ENCODE measurements around the gene URM1. TPM values are rescaled to one million over a fixed set of nuclear protein-coding genes. Genes with fewer than 3 reads are reported as not detected.

The URM1 gene
- total RNA-seq, 2 experiments from 2014 or later: 28.4 to 28.8 TPM

DNA sequence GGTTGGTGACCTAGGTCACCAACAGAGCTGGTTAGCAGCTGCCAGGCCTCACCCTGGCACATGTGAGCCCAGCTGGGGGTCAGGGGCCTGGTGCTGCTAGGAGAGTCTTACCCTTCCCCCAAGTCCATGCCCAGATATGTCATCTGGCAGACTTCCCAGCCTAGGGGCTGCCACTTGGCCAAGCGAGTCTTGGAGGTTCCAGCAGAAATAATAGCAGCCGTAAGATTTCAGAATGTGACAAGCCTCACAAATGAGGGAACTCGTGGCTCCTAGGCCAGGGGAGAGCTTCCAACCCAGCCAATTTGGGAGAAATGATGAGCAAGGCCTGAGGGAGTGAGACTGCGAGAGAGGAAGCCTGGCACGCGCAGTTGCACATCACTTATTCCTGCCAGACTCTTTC is 11.1 kb downstream of the URM1 start:
- Mint-ChIP-seq H3K27me3 (no peaks in the 10 kb centered on the region), H3K9me3 (no peaks in the 10 kb centered on the region), H3K4me1 (ENCODE audit: low read depth) (no peaks in the 10 kb centered on the region), H3K4me3 (no peak overlapping the region), H3K36me3 (ENCODE audit: low read depth) (peaks cover 61% of the 10 kb centered on the region), H3K27ac (no peak overlapping the region)
- no peak for DNase-seq
- ATAC-seq (ENCODE audit: poor library complexity): no peak
- H3K4me3 ChIP-seq (ENCODE audit: low read length): no peak overlapping the region
- ChIA-PET POLR2A (no interaction called here), CTCF (no interaction called here)
- peaks cover 79% of the 10 kb centered on the region for H3K36me3 ChIP-seq (ENCODE audit: insufficient read depth, low read length)
- no peak for TF ChIP-seq CTCF (IDR thresholded peaks at IDR 0.05)
- intact Hi-C loops (cut with DNase I, micrococcal nuclease): no loop called here
- no peaks in the 10 kb centered on the region for H3K27me3 ChIP-seq (ENCODE audit: control insufficient read depth in 1 of 2, insufficient read depth in 2 of 2, low read length in 2 of 2)
- no peaks in the 10 kb centered on the region for H3K4me1 ChIP-seq (ENCODE audit: insufficient read depth, low read length)
- no peaks in the 10 kb centered on the region for H3K9me3 ChIP-seq (ENCODE audit: control insufficient read depth in 1 of 2, insufficient read depth in 1 of 2, low read length in 2 of 2)
- H3K27ac ChIP-seq (ENCODE audit: low read depth in 1 of 2, low read length in 2 of 2): no peak overlapping the region

GRCh38 chr9:128383007-128383753 is 12.0 kb downstream of the URM1 start:
- H3K27me3 ChIP-seq (ENCODE audit: control insufficient read depth in 1 of 2, insufficient read depth in 2 of 2, low read length in 2 of 2): no peaks in the 10 kb centered on the region
- H3K27me3 Mint-ChIP-seq: no peaks in the 10 kb centered on the region
- peaks cover 79% of the 10 kb centered on the region for H3K36me3 ChIP-seq (ENCODE audit: insufficient read depth, low read length)
- POLR2A ChIA-PET: no interaction called here
- ATAC-seq (ENCODE audit: poor library complexity) (no peak), DNase-seq (no peak)
- H3K9me3 ChIP-seq (ENCODE audit: control insufficient read depth in 1 of 2, insufficient read depth in 1 of 2, low read length in 2 of 2): no peaks in the 10 kb centered on the region
- intact Hi-C loops (cut with DNase I, micrococcal nuclease): no loop called here
- no peak overlapping the region for H3K27ac ChIP-seq (ENCODE audit: low read depth in 1 of 2, low read length in 2 of 2)
- no peak overlapping the region for H3K4me3 ChIP-seq (ENCODE audit: low read length)
- CTCF ChIA-PET: no interaction called here
- no peaks in the 10 kb centered on the region for H3K4me1 ChIP-seq (ENCODE audit: insufficient read depth, low read length)
- H3K4me1 Mint-ChIP-seq (ENCODE audit: low read depth): no peaks in the 10 kb centered on the region
- no peak for TF ChIP-seq CTCF (IDR thresholded peaks at IDR 0.05)
- H3K36me3 Mint-ChIP-seq (ENCODE audit: low read depth): peaks cover 65% of the 10 kb centered on the region
- H3K9me3 Mint-ChIP-seq: no peaks in the 10 kb centered on the region
- no peak overlapping the region for H3K4me3 Mint-ChIP-seq
- no peak overlapping the region for H3K27ac Mint-ChIP-seq

DNA sequence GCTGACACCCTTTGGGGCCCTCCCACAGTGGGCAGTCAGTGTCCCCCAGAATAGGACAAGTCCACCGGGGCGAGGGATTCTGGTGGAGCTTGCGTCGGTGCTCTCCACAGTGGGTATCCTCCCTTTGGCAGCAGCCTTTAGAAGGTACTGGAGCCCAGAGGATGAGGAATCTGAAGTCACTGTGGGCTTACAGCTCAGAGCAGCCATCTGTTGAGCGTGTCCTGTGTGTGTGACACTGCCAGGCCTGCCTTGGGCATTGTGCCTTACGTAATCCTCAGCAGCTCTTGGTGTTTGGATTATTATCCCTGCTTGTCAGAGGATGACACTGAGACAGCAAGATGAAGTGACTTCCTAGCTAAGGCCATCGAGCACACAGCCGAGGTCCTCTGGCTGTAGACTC is 12.6 kb downstream of the URM1 start:
- no peak for ATAC-seq (ENCODE audit: poor library complexity)
- H3K9me3 Mint-ChIP-seq: no peaks in the 10 kb centered on the region
- CTCF ChIA-PET: no interaction called here
- H3K4me1 ChIP-seq (ENCODE audit: insufficient read depth, low read length): no peaks in the 10 kb centered on the region
- peaks cover 62% of the 10 kb centered on the region for H3K36me3 Mint-ChIP-seq (ENCODE audit: low read depth)
- no peak for TF ChIP-seq CTCF (IDR thresholded peaks at IDR 0.05)
- peaks cover 81% of the 10 kb centered on the region for H3K36me3 ChIP-seq (ENCODE audit: insufficient read depth, low read length)
- no peak overlapping the region for H3K4me3 ChIP-seq (ENCODE audit: low read length)
- H3K27me3 Mint-ChIP-seq: no peaks in the 10 kb centered on the region
- no peak for DNase-seq
- H3K9me3 ChIP-seq (ENCODE audit: control insufficient read depth in 1 of 2, insufficient read depth in 1 of 2, low read length in 2 of 2): no peaks in the 10 kb centered on the region
- H3K27me3 ChIP-seq (ENCODE audit: control insufficient read depth in 1 of 2, insufficient read depth in 2 of 2, low read length in 2 of 2): no peaks in the 10 kb centered on the region
- H3K4me3 Mint-ChIP-seq: no peak overlapping the region
- intact Hi-C loops (cut with DNase I, micrococcal nuclease): no loop called here
- H3K27ac ChIP-seq (ENCODE audit: low read depth in 1 of 2, low read length in 2 of 2): no peak overlapping the region
- no peak overlapping the region for H3K27ac Mint-ChIP-seq
- no peaks in the 10 kb centered on the region for H3K4me1 Mint-ChIP-seq (ENCODE audit: low read depth)
- POLR2A ChIA-PET: no interaction called here

All from CD4-positive, alpha-beta T cell (primary cell).